ENCODE measurements around the gene UNC119.

Gene UNC119

DNA sequence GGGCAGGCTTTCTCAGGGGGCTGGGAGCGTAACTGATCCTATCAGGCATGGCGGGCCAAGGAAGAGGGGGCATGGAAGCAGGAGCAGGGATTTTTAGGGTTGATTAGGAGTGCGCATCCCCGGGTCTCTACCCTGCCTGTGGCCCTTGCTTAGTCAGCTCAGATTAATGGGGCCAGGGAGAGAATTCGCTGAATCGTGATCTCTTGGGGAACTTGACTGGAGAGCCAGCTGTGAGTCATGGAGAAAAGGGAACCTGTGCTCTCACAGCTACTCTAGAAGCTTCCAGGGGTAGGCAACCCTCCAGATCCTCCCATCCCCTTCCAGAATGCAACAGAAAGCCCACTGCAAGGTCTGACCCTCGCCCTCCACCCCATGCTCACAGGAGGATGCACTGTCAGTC lies 42.6 kb downstream of the UNC119 start:
- Histone ChIP-seq H3K27me3 (ENCODE audit: control insufficient read depth in 2 of 2, insufficient read depth in 2 of 2, low read length in 2 of 2) (peaks cover 0 to 4% of the 10 kb centered on the region in 2 donors), H3K4me1 (ENCODE audit: control insufficient read depth in 2 of 2, insufficient read depth in 2 of 2, low read length in 2 of 2) (peaks cover 10 to 13% of the 10 kb centered on the region in 2 donors)

GRCh38 chr17:28508211-28508724 lies 44.2 kb downstream of the UNC119 start:
- Histone ChIP-seq H3K9ac (ENCODE audit: low read depth in 1 of 2, low read length in 2 of 2) (no peak overlapping the region), H3K27me3 (ENCODE audit: control insufficient read depth in 2 of 2, insufficient read depth in 2 of 2, low read length in 2 of 2) (peaks cover 0 to 4% of the 10 kb centered on the region in 2 donors), H3K27ac (ENCODE audit: low read depth in 2 of 2, low read length in 2 of 2) (no peak overlapping the region), H3K4me3 (ENCODE audit: low read length in 2 of 2) (no peak overlapping the region), H3K36me3 (ENCODE audit: control insufficient read depth in 2 of 2, insufficient read depth in 2 of 2, low read length in 2 of 2) (no peaks in the 10 kb centered on the region), H3K9me3 (ENCODE audit: control insufficient read depth in 2 of 2, low read length in 2 of 2) (no peaks in the 10 kb centered on the region), H3K4me1 (ENCODE audit: control insufficient read depth in 2 of 2, insufficient read depth in 2 of 2, low read length in 2 of 2) (peaks cover 0 to 3% of the 10 kb centered on the region in 2 donors)

More for the DNA sequence above, 42.6 kb downstream of the UNC119 start:
- no peak overlapping the region for H3K9ac ChIP-seq (ENCODE audit: low read depth in 1 of 2, low read length in 2 of 2)
- H3K4me3 ChIP-seq (ENCODE audit: low read length in 2 of 2) = no peak overlapping the region
- H3K36me3 ChIP-seq (ENCODE audit: control insufficient read depth in 2 of 2, insufficient read depth in 2 of 2, low read length in 2 of 2) = no peaks in the 10 kb centered on the region
- no peak overlapping the region for H3K27ac ChIP-seq (ENCODE audit: low read depth in 2 of 2, low read length in 2 of 2)
- no peaks in the 10 kb centered on the region for H3K9me3 ChIP-seq (ENCODE audit: control insufficient read depth in 2 of 2, low read length in 2 of 2)

DNA sequence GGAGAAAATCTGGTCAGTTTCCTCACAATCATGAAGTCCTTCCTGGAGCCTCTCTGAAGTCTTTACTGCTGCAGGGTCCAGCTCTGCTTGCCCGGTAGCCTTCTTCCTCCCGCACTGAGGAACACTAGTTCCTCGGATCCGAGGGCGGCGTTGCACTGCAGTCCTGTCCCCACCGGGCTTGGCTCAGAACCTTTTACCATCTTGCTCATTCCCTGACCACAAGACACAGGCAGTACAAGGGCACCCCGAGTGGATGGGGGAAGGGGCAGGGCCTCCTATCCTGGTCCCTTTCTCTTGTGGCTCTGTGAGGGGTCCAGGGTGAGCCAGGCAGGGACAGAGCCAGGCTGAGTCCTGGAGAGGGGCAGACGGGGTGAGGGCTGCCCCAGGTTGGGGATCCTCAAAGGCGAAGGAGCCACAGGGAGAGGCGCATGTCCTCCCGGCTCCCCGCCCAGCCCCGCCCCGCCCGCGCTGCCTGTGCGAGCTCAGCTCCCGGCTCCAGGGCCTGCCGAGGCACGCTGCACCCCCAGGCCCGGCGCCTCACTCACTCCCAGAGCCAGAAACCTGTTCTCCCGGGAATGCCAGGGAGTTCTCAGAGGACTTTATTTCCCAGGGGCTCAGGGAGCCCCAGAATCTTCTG lies 44.7 kb downstream of the UNC119 start:
- Histone ChIP-seq H3K9me3 (ENCODE audit: control insufficient read depth in 2 of 2, low read length in 2 of 2) (no peaks in the 10 kb centered on the region), H3K27ac (ENCODE audit: low read depth in 2 of 2, low read length in 2 of 2) (no peak overlapping the region), H3K9ac (ENCODE audit: low read depth in 1 of 2, low read length in 2 of 2) (no peak overlapping the region), H3K4me3 (ENCODE audit: low read length in 2 of 2) (no peak overlapping the region), H3K4me1 (ENCODE audit: control insufficient read depth in 2 of 2, insufficient read depth in 2 of 2, low read length in 2 of 2) (peaks cover 0 to 3% of the 10 kb centered on the region in 2 donors), H3K27me3 (ENCODE audit: control insufficient read depth in 2 of 2, insufficient read depth in 2 of 2, low read length in 2 of 2) (peaks cover 0 to 4% of the 10 kb centered on the region in 2 donors), H3K36me3 (ENCODE audit: control insufficient read depth in 2 of 2, insufficient read depth in 2 of 2, low read length in 2 of 2) (no peaks in the 10 kb centered on the region)

DNA sequence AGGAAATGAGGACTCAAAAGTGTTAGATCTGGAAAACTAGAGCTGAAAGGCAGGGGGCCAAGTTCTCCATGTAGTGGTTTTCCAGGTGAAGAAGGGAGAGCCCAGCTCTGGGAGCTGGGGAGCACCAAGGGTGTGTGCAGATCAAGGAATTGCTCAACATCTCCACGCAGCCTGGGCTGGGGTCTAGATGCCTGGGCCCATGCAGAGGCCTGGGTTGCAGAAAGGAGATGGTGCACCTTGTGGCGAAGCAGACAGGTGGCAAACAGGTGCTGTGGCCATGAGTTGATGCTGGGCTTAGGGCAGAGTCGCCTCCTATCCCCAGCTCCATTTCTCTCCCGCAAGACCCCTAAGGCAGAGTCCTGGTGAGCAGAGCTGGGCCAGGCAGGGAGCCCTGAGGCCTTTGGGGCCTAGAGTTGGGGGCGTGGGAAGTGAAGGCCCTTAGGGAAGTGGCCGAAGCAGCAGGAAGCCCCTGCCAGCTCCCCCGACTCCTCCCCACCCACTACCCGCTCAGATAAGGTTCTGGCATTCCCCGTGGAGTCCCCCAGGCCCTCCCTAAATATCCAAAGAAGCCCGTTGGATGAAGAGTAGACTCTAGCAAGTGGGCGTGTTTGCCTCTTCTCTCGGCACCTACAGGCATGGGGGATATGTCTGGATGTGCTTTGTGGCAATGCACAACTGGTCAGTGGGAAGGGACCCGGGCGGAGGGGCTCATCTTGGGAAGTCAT lies 45.5 kb downstream of the UNC119 start:
- H3K9me3 ChIP-seq (ENCODE audit: control insufficient read depth in 2 of 2, low read length in 2 of 2) = no peaks in the 10 kb centered on the region
- H3K36me3 ChIP-seq (ENCODE audit: control insufficient read depth in 2 of 2, insufficient read depth in 2 of 2, low read length in 2 of 2) = no peaks in the 10 kb centered on the region
- H3K4me1 ChIP-seq (ENCODE audit: control insufficient read depth in 2 of 2, insufficient read depth in 2 of 2, low read length in 2 of 2) = peaks cover 2 to 6% of the 10 kb centered on the region in 2 donors
- H3K27me3 ChIP-seq (ENCODE audit: control insufficient read depth in 2 of 2, insufficient read depth in 2 of 2, low read length in 2 of 2) = peaks cover 0 to 4% of the 10 kb centered on the region in 2 donors
- no peak overlapping the region for H3K9ac ChIP-seq (ENCODE audit: low read depth in 1 of 2, low read length in 2 of 2)
- H3K4me3 ChIP-seq (ENCODE audit: low read length in 2 of 2) = no peak overlapping the region
- H3K27ac ChIP-seq (ENCODE audit: low read depth in 2 of 2, low read length in 2 of 2) = no peak overlapping the region

DNA sequence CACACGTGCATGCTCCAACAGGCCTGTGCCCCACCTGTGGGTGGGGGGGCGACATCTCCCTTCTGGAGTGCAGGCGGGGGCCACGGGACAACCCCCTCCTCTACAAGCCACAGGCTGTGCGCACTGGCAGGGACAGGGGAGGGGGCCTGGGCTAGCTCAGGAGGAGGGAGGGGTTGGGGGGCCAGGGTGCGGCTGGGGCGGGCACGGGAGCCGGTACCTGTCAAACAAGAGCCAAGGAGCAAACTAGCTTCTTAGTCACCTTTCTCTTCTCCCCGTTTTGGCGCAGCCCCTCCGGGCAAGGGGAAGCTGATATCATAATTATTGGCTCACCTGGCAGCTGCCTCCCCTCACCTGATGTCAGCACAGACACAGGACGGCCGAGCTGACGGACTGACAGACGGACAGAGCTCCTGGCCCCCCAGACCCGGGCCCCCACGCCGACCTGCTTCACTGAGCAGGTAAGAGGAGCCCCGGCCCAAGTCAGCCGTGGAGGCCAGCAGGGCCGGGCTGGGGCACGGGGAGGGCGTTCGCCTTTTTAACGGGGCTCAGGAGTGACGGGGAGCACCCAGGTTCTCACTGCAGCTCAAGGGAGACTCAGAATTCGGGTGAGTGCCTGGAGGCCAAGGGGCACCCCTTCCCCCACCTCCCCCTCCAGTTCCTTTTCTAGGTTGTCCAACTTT lies 46.3 kb downstream of the UNC119 start, which contains the start of gene FOXN1:
FOXN1 (plus strand) TSS at position 363 of the 680 bp plus-strand sequence. CDS start 17,622 bp downstream, outside the sequence.
- peaks cover 0 to 4% of the 10 kb centered on the region in 2 donors for H3K27me3 ChIP-seq (ENCODE audit: control insufficient read depth in 2 of 2, insufficient read depth in 2 of 2, low read length in 2 of 2)

GRCh38 chr17:28503420-28503819 lies 49.0 kb downstream of the UNC119 start:
- no peak overlapping the region for H3K4me3 ChIP-seq (ENCODE audit: low read length in 2 of 2)
- peaks cover 0 to 2% of the 10 kb centered on the region in 2 donors for H3K27me3 ChIP-seq (ENCODE audit: control insufficient read depth in 2 of 2, insufficient read depth in 2 of 2, low read length in 2 of 2)
- no peaks in the 10 kb centered on the region for H3K36me3 ChIP-seq (ENCODE audit: control insufficient read depth in 2 of 2, insufficient read depth in 2 of 2, low read length in 2 of 2)
- H3K9me3 ChIP-seq (ENCODE audit: control insufficient read depth in 2 of 2, low read length in 2 of 2) = no peaks in the 10 kb centered on the region
- H3K27ac ChIP-seq (ENCODE audit: low read depth in 2 of 2, low read length in 2 of 2) = no peak overlapping the region
- no peak overlapping the region for H3K9ac ChIP-seq (ENCODE audit: low read depth in 1 of 2, low read length in 2 of 2)
- H3K4me1 ChIP-seq (ENCODE audit: control insufficient read depth in 2 of 2, insufficient read depth in 2 of 2, low read length in 2 of 2) = peaks cover 25 to 39% of the 10 kb centered on the region in 2 donors

More for the DNA sequence above, 46.3 kb downstream of the UNC119 start, which contains the start of gene FOXN1:
- Histone ChIP-seq H3K4me1 (ENCODE audit: control insufficient read depth in 2 of 2, insufficient read depth in 2 of 2, low read length in 2 of 2) (peaks cover 8 to 14% of the 10 kb centered on the region in 2 donors), H3K27ac (ENCODE audit: low read depth in 2 of 2, low read length in 2 of 2) (no peak within 1 kb of the TSS), H3K4me3 (ENCODE audit: low read length in 2 of 2) (no peak within 1 kb of the TSS), H3K9ac (ENCODE audit: low read depth in 1 of 2, low read length in 2 of 2) (no peak within 1 kb of the TSS), H3K9me3 (ENCODE audit: control insufficient read depth in 2 of 2, low read length in 2 of 2) (no peaks in the 10 kb centered on the region), H3K36me3 (ENCODE audit: control insufficient read depth in 2 of 2, insufficient read depth in 2 of 2, low read length in 2 of 2) (no peaks in the 10 kb centered on the region)

GRCh38 chr17:28501421-28502284 lies 50.8 kb downstream of the UNC119 start:
- H3K27ac ChIP-seq (ENCODE audit: low read depth in 2 of 2, low read length in 2 of 2) = peak overlapping the region; percentile 62 to 67
- peak overlapping the region in 1 of 2 donors; percentile 2 for H3K9ac ChIP-seq (ENCODE audit: low read depth in 1 of 2, low read length in 2 of 2)

GRCh38 chr17:28500712-28501379 lies 51.6 kb downstream of the UNC119 start:
- Histone ChIP-seq H3K9ac (ENCODE audit: low read depth in 1 of 2, low read length in 2 of 2) (no peak overlapping the region), H3K9me3 (ENCODE audit: control insufficient read depth in 2 of 2, low read length in 2 of 2) (no peaks in the 10 kb centered on the region), H3K4me3 (ENCODE audit: low read length in 2 of 2) (no peak overlapping the region), H3K36me3 (ENCODE audit: control insufficient read depth in 2 of 2, insufficient read depth in 2 of 2, low read length in 2 of 2) (no peaks in the 10 kb centered on the region), H3K27ac (ENCODE audit: low read depth in 2 of 2, low read length in 2 of 2) (peak overlapping the region in 1 of 2 donors; percentile 67), H3K4me1 (ENCODE audit: control insufficient read depth in 2 of 2, insufficient read depth in 2 of 2, low read length in 2 of 2) (peaks cover 25 to 42% of the 10 kb centered on the region in 2 donors), H3K27me3 (ENCODE audit: control insufficient read depth in 2 of 2, insufficient read depth in 2 of 2, low read length in 2 of 2) (no peaks in the 10 kb centered on the region)

More at GRCh38 chr17:28501421-28502284, 50.8 kb downstream of the UNC119 start:
- Histone ChIP-seq H3K27me3 (ENCODE audit: control insufficient read depth in 2 of 2, insufficient read depth in 2 of 2, low read length in 2 of 2) (no peaks in the 10 kb centered on the region), H3K4me3 (ENCODE audit: low read length in 2 of 2) (no peak overlapping the region), H3K36me3 (ENCODE audit: control insufficient read depth in 2 of 2, insufficient read depth in 2 of 2, low read length in 2 of 2) (no peaks in the 10 kb centered on the region), H3K4me1 (ENCODE audit: control insufficient read depth in 2 of 2, insufficient read depth in 2 of 2, low read length in 2 of 2) (peaks cover 25 to 42% of the 10 kb centered on the region in 2 donors), H3K9me3 (ENCODE audit: control insufficient read depth in 2 of 2, low read length in 2 of 2) (no peaks in the 10 kb centered on the region)
